Thoracic aorta endothelial cell (primary cell): ENCODE measurements around the gene TLCD4. TPM values are rescaled to one million over a fixed set of nuclear protein-coding genes. Genes with fewer than 3 reads are reported as not detected.

Experiments
- small RNA-seq: library from RNA; depleted of rRNA; stranded (forward); fragments of <200 nt; gene quantifications from one replicate; pipeline ENCODE3, GENCODE V24; 2012
- total RNA-seq: library from RNA; depleted of rRNA; stranded (reverse); fragments of >200 nt; gene quantifications from 2 replicates; pipeline ENCODE4 v1.2.3, GENCODE V29; 2012

TLCD4 gene, protein sequence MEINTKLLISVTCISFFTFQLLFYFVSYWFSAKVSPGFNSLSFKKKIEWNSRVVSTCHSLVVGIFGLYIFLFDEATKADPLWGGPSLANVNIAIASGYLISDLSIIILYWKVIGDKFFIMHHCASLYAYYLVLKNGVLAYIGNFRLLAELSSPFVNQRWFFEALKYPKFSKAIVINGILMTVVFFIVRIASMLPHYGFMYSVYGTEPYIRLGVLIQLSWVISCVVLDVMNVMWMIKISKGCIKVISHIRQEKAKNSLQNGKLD
- 0.13 and 0.14 TPM in 2 replicates for total RNA-seq

DNA sequence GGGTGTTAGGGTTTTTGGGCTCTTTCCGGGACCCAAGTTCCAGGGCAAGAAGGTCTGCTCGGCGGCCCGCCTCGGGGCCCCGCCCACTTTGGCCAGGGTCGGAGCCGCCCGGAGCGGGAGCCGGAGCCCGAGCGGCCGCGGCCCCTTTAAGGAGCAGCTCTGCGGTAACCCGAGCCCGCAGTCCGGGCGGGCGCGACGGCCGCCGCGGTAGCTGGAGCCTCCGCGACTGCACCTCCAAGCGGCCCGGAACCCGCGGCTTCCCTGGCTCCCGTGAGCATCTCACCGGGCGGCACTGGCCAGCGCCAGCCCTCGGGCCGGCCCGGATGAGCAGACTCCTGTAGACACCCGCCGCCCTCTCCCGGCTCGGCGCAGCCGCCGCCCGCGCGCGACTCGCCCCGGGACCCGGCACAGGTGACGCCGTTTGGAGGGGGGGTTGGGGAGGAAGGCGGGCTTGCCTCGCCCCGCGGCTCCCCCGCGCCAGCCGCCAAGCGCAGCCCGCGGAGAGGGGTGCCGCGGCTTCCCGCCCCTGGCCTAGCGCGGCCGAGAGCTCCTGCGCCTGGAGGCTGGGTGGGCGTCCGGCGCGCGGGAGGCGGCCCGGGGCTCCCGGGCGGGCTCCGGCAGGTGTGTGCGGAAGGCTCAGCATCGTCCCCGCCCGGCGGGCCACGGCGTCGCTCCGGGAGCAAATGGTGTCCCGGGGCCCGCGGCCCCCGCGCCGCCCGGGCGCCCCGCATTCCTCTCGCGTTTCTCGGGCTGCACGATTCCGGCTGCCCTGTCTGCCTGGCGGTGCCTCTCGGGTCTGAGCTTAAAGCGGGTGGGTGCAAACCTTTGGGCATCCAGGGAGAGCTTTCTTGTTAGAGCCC, at the start of gene TLCD4:
TLCD4 (plus strand) TSS at position 149 of the 860 bp plus-strand sequence. CDS start 26,547 bp downstream, outside the sequence.

DNA sequence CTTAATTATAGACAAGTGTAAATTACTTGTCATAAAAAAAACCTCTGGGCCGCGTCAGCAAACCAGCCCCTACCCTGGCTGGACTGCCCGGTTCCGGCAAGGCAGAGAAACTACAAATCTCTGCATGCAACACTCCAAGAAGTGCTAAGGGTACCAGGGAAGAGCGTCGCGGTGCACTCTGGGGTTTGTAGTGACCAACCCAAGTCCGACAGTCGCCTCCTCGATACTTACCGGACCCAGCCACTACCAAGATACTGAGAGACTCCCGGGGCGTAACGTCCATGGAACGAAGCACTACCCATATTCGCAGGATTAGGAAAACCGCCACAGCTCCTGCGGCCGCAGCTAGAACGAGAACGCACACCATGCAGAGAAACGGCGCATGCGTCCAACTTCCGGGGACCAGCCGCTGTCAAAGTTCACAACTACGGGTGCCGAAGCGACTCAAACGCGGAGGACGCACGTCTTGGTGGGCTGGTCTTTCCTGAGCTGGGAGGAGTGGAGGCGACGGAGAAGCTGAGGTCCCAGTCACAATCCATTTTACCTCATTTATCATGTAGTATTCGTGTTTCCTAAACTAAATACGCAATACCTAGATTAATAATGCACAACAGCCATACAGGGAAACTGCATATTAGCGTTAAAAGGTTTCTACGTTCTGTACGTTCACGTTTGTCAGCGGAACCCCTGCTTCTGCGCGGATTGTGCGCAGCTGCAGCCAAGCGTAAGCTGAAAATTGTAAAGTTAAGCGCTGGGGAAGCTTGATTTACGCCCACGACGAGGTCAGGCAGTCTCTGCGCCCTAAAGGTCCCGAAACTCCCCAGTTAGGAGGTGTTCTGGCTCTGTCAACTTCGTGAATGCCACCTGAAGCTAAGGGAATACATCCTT, 44.4 kb upstream of the TLCD4 start, which contains the start of gene ALG14:
ALG14 (minus strand) TSS at position 420 of the 888 bp plus-strand sequence; CDS start at position 367, 53 bp downstream.

Small RNAs within 50 kb of the gene (small RNA-seq; reads per million reads assigned to genes)
- gene RF00019 = not detected

Other genes with a start within 250 kb of the TLCD4 start
- 338 and 339 TPM in 2 replicates for gene CNN3, start 190.2 kb upstream of the TLCD4 start, total RNA-seq
- gene ALG14, start 44.4 kb upstream of the TLCD4 start, total RNA-seq = 1.5 and 2.1 TPM in 2 replicates
- gene RWDD3, start 116.9 kb downstream of the TLCD4 start, total RNA-seq = 13.9 and 16.1 TPM in 2 replicates